Measurements from ENCODE around the gene SYNPO.
A peak's percentile ranks its signal among the peaks of the same experiment; 100 is the strongest.

SYNPO gene

DNA sequence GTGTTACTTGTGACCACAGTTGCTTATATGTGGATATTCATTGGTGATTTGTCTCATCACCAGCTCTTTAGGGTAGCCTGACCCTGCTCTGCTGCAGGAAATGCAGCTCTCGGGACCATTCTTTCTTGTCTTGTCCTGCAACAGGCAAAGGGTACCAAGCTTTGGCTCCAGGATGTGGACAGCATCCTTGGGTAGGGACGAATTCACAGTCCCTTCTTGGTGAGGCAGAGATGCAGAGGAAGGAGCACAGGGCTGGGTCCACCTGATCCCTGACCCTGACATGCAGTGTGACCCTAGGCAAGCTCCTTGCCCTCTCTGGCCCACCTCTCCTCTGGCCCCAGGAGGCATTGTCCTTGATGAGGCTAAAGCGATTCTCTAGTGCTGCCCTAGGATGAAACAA, 37.0 kb upstream of the SYNPO start:
- no peaks in the 10 kb centered on the region for H3K36me3 ChIP-seq
- H3K27me3 ChIP-seq = 0 out of 22 replicates have a peak, but pooled peaks cover 0 to 4% (median 0%) of the 10 kb centered on the region in 11 experiments
- H3K9me3 ChIP-seq (replicated peaks in 1 of 11) = no peaks in the 10 kb centered on the region
- peak overlapping the region in 6 of 11 experiments; percentile 2 to 96 (median 20); a peak in 8 of 22 replicates for H3K4me2 ChIP-seq
- H3K9ac ChIP-seq = 0 out of 22 replicates have a peak overlapping the region, but pooled peaks of 1 of the 11 experiments have one; percentile 10
- peak overlapping the region in 1 of 11 experiments; percentile 26; a peak in 1 of 22 replicates for H3K27ac ChIP-seq
- H3K4me3 ChIP-seq = no peak overlapping the region
- no peak for TF ChIP-seq Cebpa-rat (IDR thresholded peaks at IDR 0.05)
- H4K20me1 ChIP-seq = no peaks in the 10 kb centered on the region
- peaks cover 15 to 96% (median 69%) of the 10 kb centered on the region in 10 experiments; a peak in 19 of 20 replicates for H3K4me1 ChIP-seq

- no peak overlapping the region for H3K4me3 ChIP-seq
- H3K9me3 ChIP-seq (replicated peaks in 1 of 11) = no peaks in the 10 kb centered on the region
- H3K27ac ChIP-seq = no peak overlapping the region
- H3K36me3 ChIP-seq = no peaks in the 10 kb centered on the region
- 0 out of 22 replicates have a peak, but pooled peaks cover 0 to 4% (median 0%) of the 10 kb centered on the region in 11 experiments for H3K27me3 ChIP-seq
- peak overlapping the region in 3 of 11 experiments; percentile 1 to 96 (median 20); a peak in 1 of 22 replicates for H3K4me2 ChIP-seq
- no peak for TF ChIP-seq Cebpa-rat (IDR thresholded peaks at IDR 0.05)
- no peak overlapping the region for H3K9ac ChIP-seq
- H3K4me1 ChIP-seq = peaks cover 15 to 96% (median 69%) of the 10 kb centered on the region in 10 experiments; a peak in 19 of 20 replicates
- no peaks in the 10 kb centered on the region for H4K20me1 ChIP-seq
Observed at GRCh38 chr5:150604010-150604409, 36.5 kb upstream of the SYNPO start.

- Histone ChIP-seq H3K9me3 (replicated peaks in 1 of 11) (no peaks in the 10 kb centered on the region), H3K36me3 (no peaks in the 10 kb centered on the region), H3K4me1 (peaks cover 16 to 96% (median 66%) of the 10 kb centered on the region in 10 experiments), H3K4me3 (no peak overlapping the region), H3K27me3 (0 out of 22 replicates have a peak, but pooled peaks cover 0 to 4% (median 0%) of the 10 kb centered on the region in 11 experiments), H3K4me2 (peak overlapping the region in 4 of 11 experiments; percentile 1 to 51 (median 13); a peak in 2 of 22 replicates), H4K20me1 (no peaks in the 10 kb centered on the region), H3K9ac (no peak overlapping the region), H3K27ac (no peak overlapping the region)
- no peak for TF ChIP-seq Cebpa-rat (IDR thresholded peaks at IDR 0.05)
Observed at GRCh38 chr5:150604894-150605440, 35.5 kb upstream of the SYNPO start.

DNA sequence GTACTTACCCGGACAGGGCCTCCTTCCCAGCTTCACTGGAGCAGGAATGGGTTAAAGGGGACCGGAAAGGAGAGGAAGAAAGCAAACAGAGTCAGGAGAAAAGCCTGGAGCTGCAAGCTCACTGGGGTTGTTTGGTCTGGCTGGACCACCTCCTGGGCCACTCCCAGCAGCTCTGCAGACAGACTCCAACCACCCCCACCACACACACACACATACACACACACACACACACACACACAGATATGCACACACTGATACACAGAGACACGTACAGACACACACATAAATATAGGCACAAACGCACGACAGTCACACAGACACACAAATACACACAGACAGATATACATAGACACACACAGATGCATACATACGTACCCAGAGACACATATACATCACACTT, 34.9 kb upstream of the SYNPO start:
- H3K9me3 ChIP-seq (replicated peaks in 1 of 11) = no peaks in the 10 kb centered on the region
- H4K20me1 ChIP-seq = no peaks in the 10 kb centered on the region
- H3K4me1 ChIP-seq = peaks cover 15 to 96% (median 66%) of the 10 kb centered on the region in 10 experiments
- 0 out of 22 replicates have a peak, but pooled peaks cover 0 to 4% (median 0%) of the 10 kb centered on the region in 11 experiments for H3K27me3 ChIP-seq
- peak overlapping the region in 4 of 11 experiments; percentile 1 to 51 (median 13); a peak in 2 of 22 replicates for H3K4me2 ChIP-seq
- H3K4me3 ChIP-seq = no peak overlapping the region
- no peak overlapping the region for H3K9ac ChIP-seq
- no peak for TF ChIP-seq Cebpa-rat (IDR thresholded peaks at IDR 0.05)
- no peaks in the 10 kb centered on the region for H3K36me3 ChIP-seq
- H3K27ac ChIP-seq = 0 out of 22 replicates have a peak overlapping the region, but pooled peaks of 1 of the 11 experiments have one; percentile 12

GRCh38 chr5:150606476-150606875, 34.0 kb upstream of the SYNPO start:
- Histone ChIP-seq H3K4me1 (peaks cover 8 to 97% (median 60%) of the 10 kb centered on the region in 10 experiments), H3K9me3 (replicated peaks in 1 of 11) (no peaks in the 10 kb centered on the region), H3K9ac (peak overlapping the region in 1 of 11 experiments; percentile 24; a peak in 2 of 22 replicates), H3K27me3 (0 out of 22 replicates have a peak, but pooled peaks cover 0 to 1% (median 0%) of the 10 kb centered on the region in 11 experiments), H3K4me3 (no peak overlapping the region), H3K27ac (peak overlapping the region in 2 of 11 experiments; percentile 5 to 14; a peak in 1 of 22 replicates), H4K20me1 (no peaks in the 10 kb centered on the region), H3K36me3 (no peaks in the 10 kb centered on the region), H3K4me2 (peak overlapping the region in 8 of 11 experiments; percentile 9 to 56 (median 50); a peak in 15 of 22 replicates)
- TF ChIP-seq Cebpa-rat (IDR thresholded peaks at IDR 0.05) = no peak

DNA sequence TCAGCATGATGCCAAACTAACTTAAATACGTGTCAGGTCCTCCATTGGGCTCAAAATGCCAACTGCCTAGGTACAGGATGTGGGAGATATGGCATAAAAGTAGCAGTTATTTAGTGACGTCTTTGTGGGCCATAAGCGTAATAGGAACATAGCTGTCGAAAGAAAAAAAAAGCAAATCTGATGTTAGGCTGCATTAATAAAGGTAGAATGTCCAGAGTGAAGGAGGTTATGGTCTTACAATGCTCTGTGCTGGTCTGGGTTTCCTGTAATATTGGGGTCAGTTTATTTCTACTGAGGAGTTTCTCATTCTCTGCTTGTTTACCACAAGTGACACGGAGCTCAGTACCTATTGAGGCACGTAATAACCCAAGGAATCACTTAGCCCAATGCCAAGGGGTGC, 33.4 kb upstream of the SYNPO start:
- no peak for TF ChIP-seq Cebpa-rat (IDR thresholded peaks at IDR 0.05)
- Histone ChIP-seq H3K9ac (no peak overlapping the region), H3K4me3 (no peak overlapping the region), H3K36me3 (no peaks in the 10 kb centered on the region), H3K27me3 (no peaks in the 10 kb centered on the region), H3K4me1 (peaks cover 7 to 97% (median 57%) of the 10 kb centered on the region in 10 experiments), H3K4me2 (peak overlapping the region in 7 of 11 experiments; percentile 17 to 56 (median 51); a peak in 13 of 22 replicates), H3K27ac (no peak overlapping the region), H4K20me1 (no peaks in the 10 kb centered on the region), H3K9me3 (replicated peaks in 1 of 11) (no peaks in the 10 kb centered on the region)

GRCh38 chr5:150607991-150608390, 32.5 kb upstream of the SYNPO start:
- no peak for TF ChIP-seq Cebpa-rat (IDR thresholded peaks at IDR 0.05)
- Histone ChIP-seq H3K36me3 (no peaks in the 10 kb centered on the region), H3K9ac (no peak overlapping the region), H4K20me1 (no peaks in the 10 kb centered on the region), H3K27ac (no peak overlapping the region), H3K27me3 (no peaks in the 10 kb centered on the region), H3K4me1 (peaks cover 7 to 97% (median 59%) of the 10 kb centered on the region in 10 experiments), H3K4me3 (no peak overlapping the region), H3K4me2 (peak overlapping the region in 7 of 11 experiments; percentile 14 to 72 (median 61); a peak in 11 of 22 replicates), H3K9me3 (replicated peaks in 1 of 11) (no peaks in the 10 kb centered on the region)

- H3K27me3 ChIP-seq = no peaks in the 10 kb centered on the region
- no peaks in the 10 kb centered on the region for H3K36me3 ChIP-seq
- no peaks in the 10 kb centered on the region for H4K20me1 ChIP-seq
- H3K27ac ChIP-seq = no peak overlapping the region
- H3K4me2 ChIP-seq = peak overlapping the region in 8 of 11 experiments; percentile 14 to 72 (median 50); a peak in 15 of 22 replicates
- TF ChIP-seq Cebpa-rat (IDR thresholded peaks at IDR 0.05) = no peak
- H3K4me3 ChIP-seq = no peak overlapping the region
- no peak overlapping the region for H3K9ac ChIP-seq
- no peaks in the 10 kb centered on the region for H3K9me3 ChIP-seq (replicated peaks in 1 of 11)
- peaks cover 7 to 97% (median 60%) of the 10 kb centered on the region in 10 experiments for H3K4me1 ChIP-seq
Observed at GRCh38 chr5:150608991-150609390, 31.5 kb upstream of the SYNPO start.

DNA sequence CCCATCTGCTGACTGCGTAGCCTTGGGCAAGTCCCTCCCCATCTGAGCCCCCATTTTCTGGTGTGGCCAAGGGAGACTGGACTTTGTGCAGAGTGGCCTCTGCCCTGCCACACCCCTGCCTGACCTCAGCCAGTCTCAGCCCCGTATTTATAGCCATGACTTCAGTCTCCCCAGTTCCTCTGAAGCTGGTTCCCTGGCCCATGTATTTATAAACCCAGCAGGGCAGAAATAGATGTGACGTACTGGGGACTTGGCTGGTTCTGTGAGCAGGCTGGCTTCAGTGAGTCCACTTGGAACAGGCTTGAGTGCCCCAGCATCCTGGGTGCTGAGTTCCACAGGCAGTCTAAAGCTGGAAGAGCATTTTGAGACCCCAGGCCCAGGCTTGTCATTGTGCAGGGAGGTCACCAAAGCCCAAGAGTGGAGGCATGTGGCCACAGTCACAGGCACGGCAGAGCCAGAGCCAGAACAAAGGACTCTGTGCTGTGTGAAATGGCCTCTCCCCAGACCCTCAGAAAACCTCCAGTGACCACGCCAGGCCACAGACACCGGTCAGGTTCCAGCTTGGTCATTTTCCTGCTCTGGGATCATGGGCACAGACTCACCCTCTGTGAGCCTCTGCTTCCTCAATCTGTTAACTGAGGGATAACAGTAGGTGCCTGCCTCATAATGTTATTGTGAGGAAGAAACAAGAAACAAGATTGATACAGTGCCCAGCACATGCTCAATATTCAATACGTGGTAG, 30.4 kb upstream of the SYNPO start:
- Histone ChIP-seq H3K4me2 (peak overlapping the region; percentile 33 to 75 (median 63)), H3K4me1 (peaks cover 14 to 99% (median 71%) of the 10 kb centered on the region in 10 experiments), H4K20me1 (no peaks in the 10 kb centered on the region), H3K27ac (peak overlapping the region in 9 of 11 experiments; percentile 9 to 63 (median 23); a peak in 12 of 22 replicates), H3K36me3 (no peaks in the 10 kb centered on the region), H3K27me3 (no peaks in the 10 kb centered on the region), H3K9me3 (replicated peaks in 1 of 11) (no peaks in the 10 kb centered on the region), H3K9ac (peak overlapping the region in 5 of 11 experiments; percentile 7 to 46 (median 29); a peak in 7 of 22 replicates), H3K4me3 (no peak overlapping the region)
- TF ChIP-seq Cebpa-rat (IDR thresholded peaks at IDR 0.05) = no peak
